Psoas muscle (tissue), 8 donors: ENCODE data around the gene ZNF771. TPM values are rescaled to one million over a fixed set of nuclear protein-coding genes. Genes with fewer than 3 reads are reported as not detected.
"Not testable (repeated sequence)": the region's sequence is repeated elsewhere in the genome, so short reads cannot be mapped to it uniquely, and the experiment has no call there.

Experiments
- ATAC-seq, 4 donors: fragments of 200-7000 bp; cut with Tn5 transposase; one replicate each; pipeline ENCODE4 v1.9.1; 2020; ENCODE audit warnings: moderate library complexity in 3 of 4, mild to moderate bottlenecking in 2 of 4
- DNase-seq, 2 donors: peaks; one replicate each; pipeline ENCODE4 v3.0.0-alpha.2; 2020
- H3K27ac ChIP-seq: fragments of 200-600 bp; one replicate; pipeline ENCODE4 v1.8.0; 2022
- H3K27me3 ChIP-seq, 3 donors: fragments of 200-600 bp in 1 of 3; one replicate each; pipeline versions ENCODE4 v1.6.1 to v1.8.0; 2013 to 2022; ENCODE audit warnings: low read length in 2 of 3, mild to moderate bottlenecking in 2 of 3, moderate library complexity in 1 of 3; ENCODE audit not compliant: insufficient read depth in 3 of 3
- H3K36me3 ChIP-seq, 2 donors: fragments of 200-600 bp in 1 of 2; one replicate each; pipeline versions ENCODE4 v1.6.1 to v1.8.0; 2013 to 2022; ENCODE audit warnings: low read depth in 1 of 2, mild to moderate bottlenecking in 1 of 2, moderate library complexity in 1 of 2; ENCODE audit not compliant: insufficient read depth in 1 of 2
- H3K4me1 ChIP-seq: fragments of 200-600 bp; one replicate; pipeline ENCODE4 v1.8.0; 2022
- H3K4me3 ChIP-seq: fragments of 200-600 bp; one replicate; pipeline ENCODE4 v1.8.0; 2022; ENCODE audit warnings: mild to moderate bottlenecking
- H3K9me3 ChIP-seq: fragments of 200-600 bp; one replicate; pipeline ENCODE4 v1.8.0; 2022
- WGBS, 3 donors: extraction: QIAGEN DNeasy Blood & Tissue Kit; methylation state at CpG; one replicate each; pipeline versions ENCODE4 v1.1.6 to v1.1.7; 2013; 5-methylcytosine and 5-hydroxymethylcytosine counted together
- intact Hi-C, 2 donors: fragments of 100-400 bp; cut with DNase I; formaldehyde crosslinking; loops; one replicate each; pipeline versions ENCODE4 v1.11.0 to v1.14.2; 2022
- polyA plus RNA-seq, 3 donors: library from polyadenylated mRNA; stranded (reverse); fragments of 200-250 nt; gene quantifications; one replicate each; pipeline ENCODE4 v1.2.3, GENCODE V29; 2013
- total RNA-seq, 4 donors: library from RNA; stranded (reverse); fragmentation: NEBNext Ultra II Directional in 2 of 4; extraction: Animal tissue kit (Norgen Biotek cat#: 25700) in 2 of 4; gene quantifications; one replicate each; pipeline versions ENCODE4 v1.2.1 to v1.2.4, GENCODE V29; 2021 to 2023
- TF ChIP-seq, protein P1 (sequence below): fragments of 200-600 bp; IDR thresholded peaks from one replicate; pipeline ENCODE4 v1.8.0; 2022; ENCODE audit warnings: antibody characterized with exemption
- donor health status: healthy with polysubstance abuse.
- donor health status: DM: no; HTN: no; CAD: no; lungs with moderate emphysema.
- donor health status: Bipolar disorder and iron deficiency.
- donor health status: healthy.
- donor health status: DM: yes; HTN: yes; CAD: no.
- donor health status: DM: no; HTN: no; CAD: no.
- donor health status: DM: no; HTN: no; CAD: no.
- donor health status: DM: yes; HTN: yes; CAD: no.

Gene ZNF771
- total and polyA plus RNA-seq, 7 donors = 4.8 to 14.6 (median 7.4) TPM

- ATAC-seq (no peak), DNase-seq (no peak)
- H3K9me3 ChIP-seq = no peaks in the 10 kb centered on the region
- TF ChIP-seq, protein P1, sequence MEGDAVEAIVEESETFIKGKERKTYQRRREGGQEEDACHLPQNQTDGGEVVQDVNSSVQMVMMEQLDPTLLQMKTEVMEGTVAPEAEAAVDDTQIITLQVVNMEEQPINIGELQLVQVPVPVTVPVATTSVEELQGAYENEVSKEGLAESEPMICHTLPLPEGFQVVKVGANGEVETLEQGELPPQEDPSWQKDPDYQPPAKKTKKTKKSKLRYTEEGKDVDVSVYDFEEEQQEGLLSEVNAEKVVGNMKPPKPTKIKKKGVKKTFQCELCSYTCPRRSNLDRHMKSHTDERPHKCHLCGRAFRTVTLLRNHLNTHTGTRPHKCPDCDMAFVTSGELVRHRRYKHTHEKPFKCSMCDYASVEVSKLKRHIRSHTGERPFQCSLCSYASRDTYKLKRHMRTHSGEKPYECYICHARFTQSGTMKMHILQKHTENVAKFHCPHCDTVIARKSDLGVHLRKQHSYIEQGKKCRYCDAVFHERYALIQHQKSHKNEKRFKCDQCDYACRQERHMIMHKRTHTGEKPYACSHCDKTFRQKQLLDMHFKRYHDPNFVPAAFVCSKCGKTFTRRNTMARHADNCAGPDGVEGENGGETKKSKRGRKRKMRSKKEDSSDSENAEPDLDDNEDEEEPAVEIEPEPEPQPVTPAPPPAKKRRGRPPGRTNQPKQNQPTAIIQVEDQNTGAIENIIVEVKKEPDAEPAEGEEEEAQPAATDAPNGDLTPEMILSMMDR = no peak
- intact Hi-C loops = loop anchor here in 1 of 2 donors (5.0 to 10.0 kb wide), 2 partner anchors 78 to 186 kb away; partner anchors contain the start of gene ZNF768
- H3K27ac ChIP-seq = no peak overlapping the region
- peaks cover 0 to 3% of the 10 kb centered on the region in 2 donors for H3K36me3 ChIP-seq
- WGBS, 3 donors = 73 to 91% (median 89%) methylated on average over 3 of the region's 3 CpGs
- no peak overlapping the region for H3K4me3 ChIP-seq
- peaks cover 12% of the 10 kb centered on the region for H3K4me1 ChIP-seq
- no peaks in the 10 kb centered on the region for H3K27me3 ChIP-seq
Observed at GRCh38 chr16:30449116-30449435, 41.7 kb downstream of the ZNF771 start.

GRCh38 chr16:30452709-30453580 is 45.5 kb downstream of the ZNF771 start:
- ATAC-seq, intact Hi-C loops: not testable (repeated sequence)

DNA sequence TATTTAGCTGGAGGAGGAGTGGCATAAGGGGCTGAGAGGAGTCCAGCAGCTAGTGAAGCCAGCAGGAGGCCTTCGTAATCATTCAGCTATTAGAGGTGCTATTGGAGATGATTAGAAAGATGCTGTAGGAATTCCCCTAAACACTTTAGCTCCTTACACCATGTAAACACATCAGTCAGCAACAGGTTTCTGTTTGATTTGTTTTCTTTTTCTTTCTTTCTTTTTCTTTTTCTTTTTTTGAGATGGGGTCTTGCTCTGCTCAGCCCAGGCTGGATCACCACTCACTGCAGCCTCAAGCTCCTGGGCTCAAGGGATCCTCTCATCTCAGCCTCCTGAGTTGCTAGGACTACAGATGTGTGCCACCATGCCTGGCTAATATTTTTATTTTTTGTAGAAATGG is 48.9 kb downstream of the ZNF771 start:
- intact Hi-C loops = no loop called here
- H3K9me3 ChIP-seq = no peaks in the 10 kb centered on the region
- H3K27me3 ChIP-seq = no peaks in the 10 kb centered on the region
- DNase-seq = no peak
- no peak overlapping the region for H3K27ac ChIP-seq
- 87 to 95% (median 90%) methylated on average over 1 of the region's 1 CpG for WGBS, 3 donors
- no peak overlapping the region for H3K4me3 ChIP-seq
- no peaks in the 10 kb centered on the region for H3K36me3 ChIP-seq
- ATAC-seq = no peak
- H3K4me1 ChIP-seq = no peaks in the 10 kb centered on the region
- TF ChIP-seq, protein P1 = no peak

More at GRCh38 chr16:30452709-30453580, 45.5 kb downstream of the ZNF771 start:
- H3K27me3 ChIP-seq, H3K36me3 ChIP-seq, H3K9me3 ChIP-seq, H3K4me1 ChIP-seq, H3K4me3 ChIP-seq, DNase-seq, H3K27ac ChIP-seq: not testable (repeated sequence)
- 74 to 78% (median 77%) methylated on average over 20 of the region's 20 CpGs for WGBS, 3 donors

DNA sequence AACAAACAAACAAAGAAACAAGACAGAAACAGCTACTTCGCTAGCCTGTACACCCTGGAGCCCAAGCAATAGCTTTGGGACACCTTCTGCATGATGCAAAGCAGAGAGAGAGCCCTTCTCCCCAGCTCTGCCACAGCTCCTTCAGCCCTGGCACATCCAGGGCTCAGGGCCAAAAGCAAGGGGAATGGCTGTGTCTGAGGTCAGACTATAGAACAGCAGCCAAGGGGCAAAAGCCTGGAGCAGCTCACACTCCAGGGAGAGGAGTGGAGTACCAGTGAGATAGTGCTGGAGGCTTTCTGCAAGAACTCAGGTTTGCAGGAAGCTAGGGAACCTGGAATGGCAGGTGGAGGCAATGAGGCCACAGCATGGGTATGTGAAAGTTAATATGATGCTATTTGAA is 49.9 kb downstream of the ZNF771 start:
- ATAC-seq (no peak), DNase-seq (no peak)
- Histone ChIP-seq H3K4me3 (no peak overlapping the region), H3K9me3 (no peaks in the 10 kb centered on the region), H3K36me3 (no peaks in the 10 kb centered on the region), H3K27ac (no peak overlapping the region), H3K4me1 (no peaks in the 10 kb centered on the region), H3K27me3 (no peaks in the 10 kb centered on the region)
- intact Hi-C loops = no loop called here
- TF ChIP-seq, protein P1 = no peak
- 93 to 100% (median 100%) methylated on average over 1 of the region's 1 CpG for WGBS, 3 donors

DNA sequence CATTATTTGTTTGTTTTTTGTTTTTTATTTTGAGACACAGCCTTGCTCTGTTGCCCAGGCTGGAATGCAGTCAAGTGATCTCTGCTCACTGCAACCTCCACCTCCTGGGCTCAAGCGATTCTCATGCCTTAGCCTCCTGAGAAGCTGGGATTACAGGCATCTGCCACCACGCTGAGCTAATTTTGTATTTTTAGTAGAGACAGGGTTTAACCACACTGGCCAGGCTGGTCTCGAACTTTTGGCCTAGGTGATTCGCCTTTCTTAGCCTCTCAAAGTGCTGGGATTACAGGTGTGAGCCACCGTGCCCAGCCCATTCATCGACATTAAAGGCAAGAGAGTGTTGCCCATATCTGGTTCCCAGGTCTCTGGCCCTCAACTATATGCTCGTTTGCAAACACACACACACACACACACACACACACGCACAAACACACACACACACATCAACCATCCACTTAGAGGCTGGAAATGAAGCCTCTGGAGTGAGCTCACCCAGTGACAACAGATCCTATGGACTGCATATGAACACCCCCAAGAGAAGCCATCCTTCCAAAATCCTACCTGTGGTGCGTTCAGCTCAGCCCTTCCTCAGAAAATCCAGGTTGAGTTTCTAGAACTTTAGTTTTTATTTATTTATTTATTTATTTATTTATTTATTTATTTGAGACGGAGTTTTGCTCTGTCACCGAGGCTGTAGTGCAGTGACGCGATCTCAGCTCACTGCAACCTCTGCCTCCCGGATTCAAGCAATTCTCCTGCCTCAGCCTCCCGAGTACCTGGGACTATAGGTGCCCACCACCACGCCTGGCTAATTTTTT is 50.5 kb downstream of the ZNF771 start:
- no peaks in the 10 kb centered on the region for H3K27me3 ChIP-seq
- DNase-seq = no peak
- 88 to 91% (median 90%) methylated on average over 16 of the region's 16 CpGs for WGBS, 3 donors
- no peak for ATAC-seq
- H3K27ac ChIP-seq = no peak overlapping the region
- no peaks in the 10 kb centered on the region for H3K4me1 ChIP-seq
- TF ChIP-seq, protein P1 = no peak
- intact Hi-C loops = no loop called here
- H3K9me3 ChIP-seq = no peaks in the 10 kb centered on the region
- H3K4me3 ChIP-seq = no peak overlapping the region
- H3K36me3 ChIP-seq = no peaks in the 10 kb centered on the region
